H1 (cell line): ENCODE data around the gene THAP5. TPM values are rescaled to one million over a fixed set of nuclear protein-coding genes. Genes with fewer than 3 reads are reported as not detected.

ENCODE experiments used
- CTCF ChIA-PET: fragments of 300-600 bp; sonication (Branson Sonifier 250); formaldehyde crosslinking; loops from one replicate; lab custom pipeline; 2021; ENCODE audit not compliant: partially characterized antibody; lab: Charles Lee
- POLR2A ChIA-PET: fragments of 300-600 bp; sonication (Branson Sonifier 250); formaldehyde crosslinking; loops from one replicate; lab custom pipeline; 2021; ENCODE audit warnings: inconsistent platforms; ENCODE audit not compliant: partially characterized antibody; lab: Charles Lee
- DNase-seq, 2 experiments: peaks; one replicate each; pipeline versions ENCODE4 v3.0.0 to v3.0.0-alpha.2; 2010 to 2022; ENCODE audit warnings: low spot score in 2 of 2, low read depth in 1 of 2, mixed read lengths in 1 of 2
- FAIRE-seq: peaks from 2 replicates; lab custom pipeline; 2011; peaks lifted over from hg19 to GRCh38; lab: Jason Lieb, UNC
- H2AFZ ChIP-seq: 2 replicates; pipeline ENCODE4 v1.8.1; 2012; ENCODE audit warnings: low read length, inconsistent platforms
- H2AK5ac ChIP-seq: 2 replicates; pipeline ENCODE4 v1.6.1; 2013; ENCODE audit warnings: low read depth, low read length
- H2BK120ac ChIP-seq: replicated peaks from 2 replicates; pipeline ENCODE3; 2013; ENCODE audit warnings: low read depth, low read length, inconsistent platforms
- H2BK12ac ChIP-seq: 2 replicates; pipeline ENCODE4 v1.6.1; 2013; ENCODE audit warnings: low read depth, low read length
- H2BK15ac ChIP-seq: 2 replicates; pipeline ENCODE4 v1.6.1; 2013; ENCODE audit warnings: low read length
- H2BK20ac ChIP-seq: 2 replicates; pipeline ENCODE4 v1.6.1; 2013; ENCODE audit warnings: low read length
- H2BK5ac ChIP-seq: 2 replicates; pipeline ENCODE4 v1.6.1; 2013; ENCODE audit warnings: low read depth, low read length
- H3K14ac ChIP-seq: 2 replicates; pipeline ENCODE4 v1.6.1; 2013; ENCODE audit warnings: inconsistent platforms; ENCODE audit not compliant: insufficient read length
- H3K18ac ChIP-seq: 2 replicates; pipeline ENCODE4 v1.6.1; 2013; ENCODE audit warnings: low read length; ENCODE audit errors: extremely low read depth
- H3K23ac ChIP-seq: 2 replicates; pipeline ENCODE4 v1.6.1; 2013; ENCODE audit warnings: inconsistent platforms; ENCODE audit not compliant: insufficient read length
- H3K23me2 ChIP-seq: 2 replicates; pipeline ENCODE4 v1.6.1; 2013; ENCODE audit warnings: low read depth, low read length
- H3K27ac ChIP-seq: 2 replicates; pipeline ENCODE4 v1.6.1; 2011; ENCODE audit warnings: low read depth, low read length, inconsistent platforms
- H3K27me3 ChIP-seq, 4 experiments: replicated peaks in 1 of 4; 1 replicate in 1 of 4; 2 replicates in 3 of 4; pipeline versions ENCODE4 v1.6.1 to v1.8.1; 2011 to 2013; ENCODE audit warnings: low read length in 3 of 4, mild to moderate bottlenecking in 3 of 4, inconsistent platforms in 2 of 4, mixed read lengths in 2 of 4, moderate library complexity in 1 of 4; ENCODE audit not compliant: control insufficient read depth in 3 of 4, insufficient read depth in 3 of 4; ENCODE audit errors: extremely low read depth in 1 of 4
- H3K36me3 ChIP-seq, 4 experiments: 2 replicates each; pipeline versions ENCODE4 v1.6.1 to v1.8.1; 2011 to 2013; ENCODE audit warnings: mild to moderate bottlenecking in 4 of 4, low read length in 3 of 4, moderate library complexity in 2 of 4, control low read depth in 1 of 4, inconsistent platforms in 1 of 4; ENCODE audit not compliant: insufficient read depth in 4 of 4, control insufficient read depth in 2 of 4
- H3K4ac ChIP-seq: replicated peaks from 2 replicates; pipeline ENCODE3; 2013; ENCODE audit warnings: low read length, low read depth, mixed read lengths, inconsistent platforms; ENCODE audit not compliant: insufficient read length
- H3K4me1 ChIP-seq, 4 experiments: replicated peaks in 1 of 4; 1 replicate in 1 of 4; 2 replicates in 3 of 4; pipeline versions ENCODE4 v1.6.1 to v1.8.1; 2011 to 2013; ENCODE audit warnings: low read length in 3 of 4, inconsistent platforms in 2 of 4, mixed read lengths in 1 of 4; ENCODE audit not compliant: insufficient read depth in 4 of 4, control insufficient read depth in 3 of 4
- H3K4me2 ChIP-seq, 2 experiments: 2 replicates each; pipeline versions ENCODE4 v1.6.1 to v1.8.1; 2011 to 2013; ENCODE audit warnings: low read depth in 2 of 2, low read length in 2 of 2, control low read depth in 1 of 2, inconsistent platforms in 1 of 2, mild to moderate bottlenecking in 1 of 2; ENCODE audit not compliant: insufficient read depth in 1 of 2
- H3K4me3 ChIP-seq, 4 experiments: fragments of 200-600, 300-600 bp in 1 of 4; sonication (generic), shearing (Covaris generic), sonication (Bioruptor Twin) in 1 of 4; 2 replicates each; pipeline versions ENCODE4 v1.5.1 to v1.8.1; 2011 to 2016; ENCODE audit warnings: low read length in 4 of 4, low read depth in 3 of 4, control low read depth in 2 of 4, inconsistent platforms in 2 of 4, mild to moderate bottlenecking in 2 of 4, mixed read lengths in 1 of 4, moderate library complexity in 1 of 4; ENCODE audit not compliant: insufficient read depth in 2 of 4; ENCODE audit errors: extremely low read depth in 1 of 4
- H3K56ac ChIP-seq: replicated peaks from 2 replicates; pipeline ENCODE3; 2013; ENCODE audit warnings: low read depth, mild to moderate bottlenecking, mixed read lengths, low read length, inconsistent platforms; ENCODE audit not compliant: insufficient read length
- H3K79me1 ChIP-seq: 2 replicates; pipeline ENCODE4 v1.6.1; 2013; ENCODE audit warnings: low read depth, low read length, control low read depth
- H3K79me2 ChIP-seq, 2 experiments: 2 replicates each; pipeline versions ENCODE4 v1.6.1 to v1.8.1; 2012 to 2013; ENCODE audit warnings: low read length in 2 of 2, mild to moderate bottlenecking in 2 of 2, inconsistent platforms in 1 of 2; ENCODE audit not compliant: insufficient read depth in 2 of 2, control insufficient read depth in 1 of 2
- H3K9ac ChIP-seq, 4 experiments: replicated peaks in 1 of 4; 1 replicate in 1 of 4; 2 replicates in 3 of 4; pipeline versions ENCODE4 v1.6.1 to v1.8.1; 2011 to 2013; ENCODE audit warnings: low read depth in 3 of 4, low read length in 3 of 4, control low read depth in 2 of 4, mild to moderate bottlenecking in 2 of 4, moderate library complexity in 2 of 4, inconsistent platforms in 1 of 4; ENCODE audit errors: extremely low read depth in 1 of 4
- H3K9me3 ChIP-seq, 2 experiments: 2 replicates each; pipeline versions ENCODE4 v1.6.1 to v1.8.1; 2012 to 2013; ENCODE audit warnings: mild to moderate bottlenecking in 2 of 2, moderate library complexity in 2 of 2, control low read depth in 1 of 2, inconsistent platforms in 1 of 2, low read depth in 1 of 2, low read length in 1 of 2, mixed read lengths in 1 of 2; ENCODE audit not compliant: insufficient read depth in 2 of 2
- H4K20me1 ChIP-seq, 2 experiments: replicated peaks in 1 of 2; 2 replicates each; pipeline versions ENCODE3 to v1.8.1; 2011 to 2013; ENCODE audit warnings: inconsistent platforms in 2 of 2, low read length in 2 of 2, mild to moderate bottlenecking in 1 of 2; ENCODE audit not compliant: insufficient read depth in 2 of 2, control insufficient read depth in 1 of 2
- H4K5ac ChIP-seq: 2 replicates; pipeline ENCODE4 v1.6.1; 2013; ENCODE audit warnings: low read length, low read depth, mixed read lengths, inconsistent platforms; ENCODE audit not compliant: insufficient read length
- H4K8ac ChIP-seq: 2 replicates; pipeline ENCODE4 v1.8.0; 2013; ENCODE audit warnings: mild to moderate bottlenecking, moderate library complexity, low read length, inconsistent platforms; ENCODE audit not compliant: insufficient read depth; ENCODE audit errors: extremely low read depth
- H4K91ac ChIP-seq: replicated peaks from 2 replicates; pipeline ENCODE3; 2013; ENCODE audit warnings: low read length, mixed read lengths, inconsistent platforms; ENCODE audit not compliant: insufficient read length
- CBX5 ChIP-seq: fragments of 300-800, 300-1000 bp; sonication (generic); IDR thresholded peaks from 2 replicates; pipeline ENCODE4 v1.7.1; 2016; ENCODE audit warnings: antibody characterized with exemption, low read length, low read depth
- JUND ChIP-seq: IDR thresholded peaks from 2 replicates; pipeline ENCODE4 v1.6.1; 2011; ENCODE audit warnings: mild to moderate bottlenecking, improper control_type of control experiment, low read length
- SRF ChIP-seq: IDR thresholded peaks from 2 replicates; pipeline ENCODE4 v1.6.1; 2011; ENCODE audit warnings: mild to moderate bottlenecking, low read depth, low read length, moderate library complexity
- WGBS, 2 experiments: shearing (Covaris generic) in 1 of 2; methylation state at CpG; one replicate each; pipeline versions ENCODE4 v1.1.6 to v1.1.7; 2013 to 2015; ENCODE audit warnings: low lambda C conversion rate in 2 of 2, mixed read lengths in 2 of 2, inconsistent platforms in 1 of 2, low coverage in 1 of 2, missing lambda C conversion rate in 1 of 2; ENCODE audit not compliant: insufficient replicate concordance in 2 of 2, insufficient coverage in 1 of 2, insufficient read length in 1 of 2; ENCODE audit errors: extremely low coverage in 1 of 2, missing lambda C conversion rate in 1 of 2; 5-methylcytosine and 5-hydroxymethylcytosine counted together
- polyA plus RNA-seq, 7 experiments: library from polyadenylated mRNA; depleted of rRNA in 3 of 7; stranded (reverse) in 5 of 7; unstranded in 2 of 7; fragments of >200 nt in 5 of 7; fragments of 200-250 nt in 2 of 7; gene quantifications; 1 replicate in 5 of 7; 2 replicates in 1 of 7; 4 replicates in 1 of 7; pipeline versions ENCODE4 v1.2.1 to v1.2.3, GENCODE V29; 2011 to 2013; ENCODE audit warnings: missing spikeins in 2 of 7, mixed read lengths in 2 of 7
- total RNA-seq: library from RNA; stranded (reverse); fragmentation: NEBNext Ultra II Directional; extraction: Animal tissue kit (Norgen Biotek cat#: 25700); gene quantifications from 2 replicates; pipeline ENCODE4 v1.2.1, GENCODE V29; 2021

The THAP5 gene
- total and polyA plus RNA-seq, 2 of the 8 experiments (the other 6 are each of a cell fraction or from before 2014, with no cell fraction given): 3.9 to 24.2 TPM

DNA sequence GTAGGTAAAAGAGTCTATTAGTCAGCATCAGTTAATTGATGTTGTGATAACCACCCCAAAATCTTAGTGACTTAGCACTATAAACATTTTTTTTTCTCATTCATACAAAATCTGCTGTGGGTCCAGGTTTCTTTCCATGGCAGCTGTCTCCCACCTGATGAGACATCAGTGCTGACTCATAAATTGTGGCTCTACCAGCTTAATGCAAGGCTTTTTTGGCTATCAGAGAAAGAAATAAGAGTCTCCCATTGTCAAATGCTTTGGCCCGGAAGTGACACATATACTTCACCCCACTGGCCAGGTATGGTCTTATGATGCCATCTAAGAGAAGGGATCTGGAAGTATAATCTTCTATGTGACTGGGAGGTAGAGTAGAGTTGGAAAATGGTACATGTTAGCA is 14.7 kb upstream of the THAP5 start:
- Histone ChIP-seq H3K4me3 (no peak overlapping the region), H2BK12ac (no peak overlapping the region), H3K14ac (no peak overlapping the region), H3K79me2 (no peaks in the 10 kb centered on the region), H3K4me1 (peaks cover 0 to 7% (median 6%) of the 10 kb centered on the region in 4 experiments; a peak in 3 of 7 replicates), H3K18ac (no peak overlapping the region), H4K20me1 (no peaks in the 10 kb centered on the region), H4K8ac (no peak overlapping the region), H3K27ac (no peak overlapping the region), H2BK15ac (no peak overlapping the region), H3K4ac (no peak overlapping the region), H2BK120ac (no peak overlapping the region), H3K56ac (no peak overlapping the region), H2AFZ (no peak overlapping the region), H2BK20ac (no peak overlapping the region), H3K27me3 (no peaks in the 10 kb centered on the region), H4K5ac (no peak overlapping the region), H3K23ac (no peak overlapping the region), H3K23me2 (no peaks in the 10 kb centered on the region; the same call in 1 of the 2 replicates), H3K36me3 (peaks cover 0 to 8% (median under 1%) of the 10 kb centered on the region in 4 experiments; a peak in 1 of 8 replicates), H2BK5ac (no peak overlapping the region), H3K4me2 (no peak overlapping the region), H2AK5ac (no peak overlapping the region), H3K79me1 (no peaks in the 10 kb centered on the region), H3K9ac (no peak overlapping the region), H4K91ac (no peak overlapping the region), H3K9me3 (peaks cover 0 to 4% of the 10 kb centered on the region in 2 experiments; a peak in 1 of 4 replicates)
- ChIA-PET CTCF (no interaction called here), POLR2A (no interaction called here)
- WGBS, 2 experiments: 80% methylated on average over 1 of the region's 1 CpG; no CpG with 5 or more reads in 1 of the 2 experiments
- DNase-seq: no peak
- FAIRE-seq: no peak
- TF ChIP-seq SRF (no peak), CBX5 (no peak), JUND (no peak)
